NK-92 (cell line): ENCODE data around the gene SATB1.
"Not testable (repeated sequence)": the region's sequence is repeated elsewhere in the genome, so short reads cannot be mapped to it uniquely, and the experiment has no call there.

Experiments used
- DNase-seq: peaks from one replicate; lab custom pipeline; 2025; ENCODE audit not compliant: unreplicated experiment; lab: John Stamatoyannopoulos, UW

SATB1 gene

DNA sequence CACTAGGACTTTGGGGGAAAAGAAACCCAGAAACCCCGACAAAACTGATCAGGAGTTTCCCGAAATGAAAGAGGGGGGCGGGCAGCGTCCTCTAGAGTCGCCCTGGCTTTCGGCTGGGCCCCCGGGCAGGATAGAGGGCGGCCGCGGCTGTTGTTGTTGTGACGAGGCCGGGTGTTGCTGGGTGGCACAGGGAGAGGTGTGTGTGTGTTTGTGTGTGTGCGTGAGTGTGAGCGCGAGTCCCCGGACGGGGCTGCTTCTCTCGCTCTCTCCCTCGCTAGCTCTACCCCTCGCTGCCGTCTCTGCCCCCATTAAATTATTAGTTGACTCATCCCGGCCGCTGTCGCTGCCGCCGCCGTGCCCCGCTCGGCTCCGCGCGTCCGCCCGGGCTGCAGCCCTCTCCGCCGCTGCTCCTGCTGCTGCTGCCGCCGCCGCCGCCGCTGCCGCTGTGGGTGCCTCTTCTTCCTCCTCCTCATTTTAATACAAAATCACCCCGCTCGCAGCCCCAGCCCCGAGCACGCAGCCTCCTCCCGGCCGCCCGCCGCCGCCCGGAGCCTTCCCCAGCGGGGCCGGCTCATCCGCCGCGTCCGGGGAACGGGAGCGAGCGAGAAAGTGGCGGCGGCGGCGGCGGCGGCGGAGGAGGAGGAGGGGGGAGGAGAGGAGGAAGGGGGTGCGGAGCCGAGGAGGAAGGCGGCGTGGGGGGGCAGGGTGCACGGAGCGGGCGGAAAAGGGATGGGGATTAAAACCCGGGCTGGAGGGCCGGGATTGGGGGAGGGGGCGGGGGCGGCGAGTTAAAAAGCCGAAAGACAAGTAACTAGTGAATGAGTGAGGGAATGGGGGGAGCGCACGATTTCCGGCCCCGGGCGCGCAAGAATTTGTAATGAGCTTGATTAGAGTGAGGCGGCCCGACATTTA is at the start of gene SATB1:
SATB1 (minus strand) TSS at position 611 of the 912 bp plus-strand sequence. CDS start 4,372 bp downstream, outside the sequence.
- DNase-seq, result no peak

DNA sequence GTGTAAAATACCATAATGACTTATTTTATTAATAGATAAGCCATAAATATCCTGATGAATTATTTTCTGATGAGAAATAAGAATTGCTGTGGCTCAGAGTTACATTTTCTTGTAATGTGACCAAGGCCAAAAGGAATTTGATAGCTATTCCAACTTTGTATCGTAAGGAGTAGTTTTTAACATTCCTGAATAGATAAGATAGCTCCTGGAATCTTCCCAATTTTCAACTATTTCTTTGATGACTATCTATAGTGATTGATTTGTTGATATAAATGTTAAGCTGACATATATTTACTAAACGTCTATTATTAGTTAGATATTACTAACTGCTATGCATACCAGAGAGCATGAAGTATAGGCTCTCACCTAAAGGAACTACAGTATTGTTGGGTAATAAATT is 49.1 kb upstream of the SATB1 start:
- no peak for DNase-seq

DNA sequence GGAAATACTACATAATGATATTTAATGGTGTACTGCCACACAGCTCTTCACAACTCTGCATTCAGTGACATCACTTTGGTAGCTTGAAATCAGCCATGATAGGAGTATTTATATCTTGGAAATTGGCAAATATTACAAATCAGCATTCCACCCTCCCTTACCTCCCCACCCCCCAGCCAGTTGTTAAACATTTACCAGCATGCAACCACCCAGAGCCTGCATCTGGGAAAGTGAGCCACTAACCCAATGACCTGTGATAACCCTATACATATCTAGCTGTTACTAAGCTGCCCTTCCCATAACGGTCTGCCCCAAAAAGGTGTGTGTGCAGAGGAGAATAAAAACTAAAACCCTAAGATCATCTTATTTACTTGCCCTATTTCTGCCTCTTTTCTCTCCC is 44.6 kb upstream of the SATB1 start:
- no peak for DNase-seq

DNA sequence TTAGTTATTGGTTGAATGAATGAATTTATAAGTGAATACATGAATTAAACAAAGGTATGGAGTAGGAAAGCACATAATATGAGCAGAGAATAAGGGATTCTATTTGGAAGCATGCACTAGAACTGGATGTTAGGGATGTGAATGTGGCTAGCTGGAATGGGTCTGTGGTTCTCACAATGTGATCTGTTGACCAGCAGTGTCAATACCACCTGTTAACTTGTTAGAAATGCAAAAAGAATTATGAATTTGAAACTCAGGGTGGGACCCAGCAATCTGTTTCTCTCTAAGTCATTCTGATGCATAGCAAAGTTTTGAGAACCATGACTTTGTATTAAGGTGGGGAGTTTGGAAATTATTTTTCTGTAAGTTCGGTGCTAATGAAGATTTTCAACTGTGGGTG is 41.0 kb upstream of the SATB1 start:
- DNase-seq, result no peak

DNA sequence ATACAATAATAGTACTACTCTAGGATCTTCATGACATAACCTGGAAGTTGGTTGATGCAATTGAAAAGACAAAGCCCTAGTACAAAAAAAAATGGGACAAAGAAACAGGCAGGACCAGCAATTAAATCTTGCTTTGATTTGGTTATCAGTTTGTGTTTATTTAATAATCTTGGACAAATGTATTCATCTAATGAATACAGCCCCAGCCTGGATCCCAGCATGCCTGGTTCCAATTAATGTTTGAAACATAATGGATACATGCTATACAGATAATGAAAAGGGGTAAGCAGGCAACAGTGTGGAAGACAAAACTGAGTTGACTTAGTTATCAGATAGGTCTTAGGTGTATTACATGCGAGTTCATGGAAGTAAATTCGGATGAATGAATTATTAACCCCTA is 29.6 kb upstream of the SATB1 start:
- DNase-seq, result no peak

DNA sequence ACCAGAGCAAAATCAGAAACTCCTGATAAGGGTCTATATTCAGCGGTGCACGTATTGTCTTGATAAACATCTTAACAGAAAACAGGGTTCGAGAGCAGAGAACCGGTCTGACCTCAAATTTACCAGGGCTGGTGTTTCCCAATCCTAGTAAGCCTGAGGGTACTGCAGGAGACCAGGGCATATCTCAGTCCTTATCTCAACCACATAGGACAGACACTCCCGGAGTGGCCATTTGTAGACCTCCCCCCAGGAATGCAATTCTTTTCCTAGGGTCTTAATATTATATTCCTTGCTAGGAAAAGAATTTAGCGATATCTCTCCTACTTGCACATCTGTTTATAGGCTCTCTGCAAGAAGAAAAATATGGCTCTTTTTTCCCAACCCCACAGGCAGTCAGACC is 24.5 kb upstream of the SATB1 start:
- DNase-seq, result not testable (repeated sequence)

DNA sequence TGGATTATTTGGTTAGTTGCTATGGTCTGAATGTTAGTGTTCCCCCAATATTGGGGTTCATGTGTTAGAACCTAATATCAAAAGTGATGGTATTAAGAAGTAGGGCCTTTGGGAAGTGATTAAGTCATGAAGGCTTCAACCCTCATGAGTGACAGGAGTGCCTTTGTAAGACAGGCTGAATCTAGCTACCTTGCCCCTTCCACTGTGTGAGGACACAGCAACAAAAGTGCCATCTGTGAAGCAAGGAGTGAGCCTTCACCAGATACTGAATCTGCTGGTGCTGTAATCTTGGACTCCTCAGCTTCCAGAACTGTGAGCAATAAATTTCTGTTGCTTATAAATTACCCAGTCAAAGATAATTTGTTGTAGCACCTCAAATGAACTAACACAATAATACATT is 22.6 kb upstream of the SATB1 start:
- DNase-seq, result no peak

DNA sequence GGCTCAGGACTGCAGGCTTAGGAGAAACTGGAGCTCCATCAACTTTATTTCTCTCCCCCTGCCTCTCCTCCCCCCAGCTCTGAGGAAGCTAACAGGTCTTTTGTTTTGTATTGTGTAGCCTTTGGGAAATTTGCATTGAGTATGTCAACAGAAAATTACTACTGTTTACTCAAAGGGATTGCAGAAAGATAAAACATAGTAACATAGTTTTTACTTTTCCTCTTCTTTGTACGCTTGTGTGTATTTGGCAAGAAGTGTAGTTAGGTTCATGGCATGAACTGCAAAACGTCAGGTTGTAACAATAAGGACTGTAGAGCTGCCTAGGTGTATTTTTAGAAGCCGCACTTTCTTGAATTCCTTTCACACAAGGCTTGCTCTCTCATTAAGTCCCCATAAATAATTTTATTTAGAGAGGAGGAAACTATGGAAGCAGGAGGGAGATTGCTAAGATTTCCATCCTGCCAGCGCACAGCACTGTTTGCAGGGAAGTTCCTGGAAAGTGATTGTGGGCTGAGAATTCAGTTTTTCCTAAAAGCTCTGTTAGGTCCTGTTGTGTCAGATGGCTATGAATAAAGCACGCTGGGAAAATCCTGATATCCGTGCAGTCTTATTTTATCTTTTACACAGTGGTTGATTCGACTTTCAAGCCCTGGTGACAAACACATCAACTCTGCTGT is 21.1 kb upstream of the SATB1 start:
- DNase-seq, result no peak

DNA sequence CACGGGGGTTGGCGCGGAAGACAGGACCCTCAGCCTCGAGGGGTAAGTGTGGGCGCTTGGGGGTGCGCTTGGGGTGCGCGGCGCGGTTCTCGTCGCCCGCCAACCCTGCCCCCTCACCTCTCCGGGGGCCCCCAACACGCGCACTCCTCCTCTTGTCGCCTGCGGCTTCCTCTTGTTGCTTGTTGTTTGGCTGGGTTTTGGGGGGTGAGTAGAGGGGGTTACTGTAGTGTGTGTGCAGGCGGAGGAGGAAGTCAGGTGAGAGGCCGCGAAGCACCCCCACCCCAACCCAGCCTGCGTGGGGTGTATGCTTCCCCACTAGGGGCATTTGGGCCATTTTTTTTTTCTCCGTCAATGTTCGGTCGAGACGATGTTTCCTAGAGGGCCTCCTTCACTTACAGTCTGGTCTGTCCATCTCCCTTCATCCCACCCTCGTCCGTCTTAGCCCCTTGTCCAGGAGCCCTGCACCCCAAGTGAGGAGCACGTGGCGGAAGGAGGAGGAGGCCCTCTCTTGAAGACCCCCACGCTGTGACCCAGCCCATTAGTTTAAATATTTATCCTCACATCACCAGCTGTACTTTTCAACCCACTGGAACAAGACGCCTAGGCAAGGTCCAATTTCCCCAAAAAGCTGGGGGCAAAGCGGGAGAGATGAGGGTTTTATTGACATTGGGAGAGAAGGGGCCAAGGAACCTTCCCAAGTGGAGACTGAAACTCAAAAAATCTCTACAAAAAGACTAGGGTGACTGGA is 20.4 kb upstream of the SATB1 start:
- peak; percentile 30 for DNase-seq

DNA sequence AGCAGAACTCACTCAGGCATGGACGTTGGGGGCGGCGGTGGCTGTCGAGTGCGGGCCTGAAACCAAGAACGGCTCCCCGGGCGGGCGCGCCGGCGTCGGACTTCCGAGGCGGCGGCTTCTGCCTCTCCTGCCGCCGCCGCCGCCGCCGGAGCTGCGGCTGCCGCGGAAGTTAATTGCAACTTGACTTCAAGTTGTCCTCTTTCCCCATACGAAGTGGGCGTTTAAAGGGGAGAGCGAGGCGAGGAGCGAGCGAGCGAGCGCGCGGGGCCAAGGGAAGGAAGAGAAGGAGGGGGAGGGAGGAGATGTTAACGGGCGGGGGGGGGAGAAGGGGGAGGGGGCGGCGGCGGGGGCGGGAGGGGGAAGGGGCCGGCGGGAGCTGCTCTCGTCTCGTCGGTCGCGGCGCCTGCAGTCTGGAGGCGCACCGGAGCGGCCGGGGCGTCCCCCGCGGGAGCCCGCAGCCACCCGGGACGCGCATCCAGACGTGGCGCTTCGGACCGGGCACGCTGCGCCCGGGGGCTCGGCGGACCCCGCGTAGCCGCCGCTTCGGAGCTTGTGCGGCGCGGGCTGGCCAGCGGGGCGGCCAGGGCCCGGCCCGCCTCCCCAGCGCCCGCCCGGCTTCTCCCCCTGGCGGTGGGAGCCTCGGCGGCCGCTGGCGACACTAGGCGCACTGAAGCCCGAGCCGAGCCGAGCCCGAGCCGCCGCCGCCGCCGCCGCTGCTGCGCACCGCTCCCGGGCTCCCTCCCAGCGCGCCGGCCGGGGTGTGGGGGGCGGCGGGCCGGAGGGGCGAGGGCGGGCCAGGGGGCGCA is 19.7 kb upstream of the SATB1 start:
- DNase-seq, result no peak

DNA sequence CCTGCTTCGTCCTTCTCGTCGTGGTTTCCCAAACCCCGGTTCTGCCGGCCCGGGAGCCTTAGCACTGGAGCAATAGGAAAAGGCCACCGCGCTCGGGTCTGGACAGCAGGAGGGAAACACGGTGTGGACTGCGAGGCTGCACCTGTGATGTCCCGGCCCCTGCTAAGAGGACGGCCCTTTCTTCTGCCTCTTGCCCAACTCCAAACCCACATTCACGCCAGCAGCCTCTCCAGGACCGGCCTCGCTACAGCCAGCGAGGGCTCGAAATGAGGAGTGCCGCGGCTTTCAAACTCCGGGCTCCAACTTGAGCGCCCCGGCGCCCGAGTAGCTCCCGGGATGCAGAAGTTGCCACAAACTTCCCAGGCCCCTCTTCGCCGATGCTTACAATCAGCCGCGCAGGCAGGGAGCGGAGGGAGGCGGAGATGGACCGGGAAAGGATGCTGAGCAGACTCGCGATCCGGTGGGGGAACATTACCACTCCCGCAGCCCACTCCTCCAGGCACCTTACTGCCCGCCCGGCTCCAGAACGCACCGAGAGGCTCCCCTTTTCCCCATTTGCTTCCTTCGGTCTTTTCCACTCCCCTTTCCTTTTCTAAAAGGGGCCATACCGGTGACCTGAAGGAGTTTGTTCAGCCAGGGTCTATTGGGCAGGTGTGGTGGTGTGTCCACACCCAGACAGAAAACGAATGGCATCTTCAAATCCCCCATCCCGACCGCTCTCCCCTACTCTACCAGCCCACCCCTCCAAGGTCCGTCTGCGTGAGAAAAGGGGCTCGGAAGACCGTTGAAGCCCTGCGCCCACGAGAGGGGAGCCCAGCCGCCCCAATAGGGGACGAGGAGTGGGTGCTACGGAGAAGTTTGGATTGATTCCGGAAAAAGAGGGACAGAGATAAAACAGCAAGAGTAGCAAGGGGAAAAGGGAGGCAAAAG is 18.8 kb upstream of the SATB1 start:
- DNase-seq, result no peak

DNA sequence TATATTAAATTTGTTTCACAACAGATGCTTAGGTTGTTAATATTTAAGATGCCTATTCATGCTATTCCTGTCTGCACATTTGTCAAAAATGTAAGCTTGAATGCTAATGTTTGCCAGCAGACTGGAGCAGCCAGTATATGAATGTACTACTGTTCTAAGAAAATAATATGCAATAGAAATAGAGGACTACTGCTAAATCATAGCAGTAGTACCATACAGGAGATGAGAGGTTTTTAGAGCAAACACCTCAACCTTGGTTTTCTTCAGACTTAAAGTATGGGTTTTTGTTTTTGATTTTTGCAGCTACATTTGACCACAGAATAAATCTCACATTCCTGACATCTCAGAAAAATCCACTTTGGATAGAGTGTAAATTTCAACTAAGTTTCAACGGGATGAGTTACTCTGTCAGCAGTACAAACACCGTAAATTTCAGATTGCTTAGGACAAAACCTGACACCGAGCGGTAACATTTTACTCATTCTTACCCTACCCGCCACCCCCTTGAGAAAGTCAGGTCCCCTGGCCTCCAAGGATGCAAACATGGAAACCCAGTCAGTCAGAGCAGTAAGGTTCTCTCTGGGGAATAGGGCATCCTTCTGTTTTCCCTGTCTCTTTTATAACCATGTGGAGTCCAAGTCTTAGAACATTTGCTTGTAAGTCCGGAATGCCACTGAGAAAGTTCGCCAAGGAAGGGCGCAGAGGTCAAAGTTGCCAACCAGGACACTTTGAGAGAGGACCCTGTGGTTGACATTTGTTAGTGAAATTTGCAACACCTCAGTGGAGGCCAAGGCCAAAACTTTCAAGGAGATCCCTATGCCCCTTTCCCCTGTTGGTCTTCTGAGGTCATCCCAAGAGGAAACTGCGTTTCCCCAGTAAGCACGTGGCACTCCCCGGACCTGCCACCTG is 17.9 kb upstream of the SATB1 start:
- no peak for DNase-seq

DNA sequence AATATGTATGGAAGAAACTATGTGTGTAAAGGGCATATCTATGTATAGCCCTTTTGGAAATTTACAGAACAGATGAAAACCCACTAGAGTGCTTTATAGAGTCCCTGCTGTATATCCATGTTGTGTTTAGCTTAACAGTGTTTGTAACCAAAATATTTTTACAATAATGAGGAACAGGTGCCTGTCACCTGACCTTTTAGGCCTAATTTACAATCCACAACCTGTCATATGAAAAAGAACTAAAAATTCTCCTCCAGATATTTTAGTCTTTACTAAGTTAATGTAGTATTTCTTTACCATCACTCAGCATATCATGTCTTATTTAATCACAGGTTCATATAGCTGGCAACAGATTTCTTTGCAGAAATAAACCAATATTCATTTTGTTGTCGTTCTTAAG is 16.4 kb upstream of the SATB1 start:
- no peak for DNase-seq

DNA sequence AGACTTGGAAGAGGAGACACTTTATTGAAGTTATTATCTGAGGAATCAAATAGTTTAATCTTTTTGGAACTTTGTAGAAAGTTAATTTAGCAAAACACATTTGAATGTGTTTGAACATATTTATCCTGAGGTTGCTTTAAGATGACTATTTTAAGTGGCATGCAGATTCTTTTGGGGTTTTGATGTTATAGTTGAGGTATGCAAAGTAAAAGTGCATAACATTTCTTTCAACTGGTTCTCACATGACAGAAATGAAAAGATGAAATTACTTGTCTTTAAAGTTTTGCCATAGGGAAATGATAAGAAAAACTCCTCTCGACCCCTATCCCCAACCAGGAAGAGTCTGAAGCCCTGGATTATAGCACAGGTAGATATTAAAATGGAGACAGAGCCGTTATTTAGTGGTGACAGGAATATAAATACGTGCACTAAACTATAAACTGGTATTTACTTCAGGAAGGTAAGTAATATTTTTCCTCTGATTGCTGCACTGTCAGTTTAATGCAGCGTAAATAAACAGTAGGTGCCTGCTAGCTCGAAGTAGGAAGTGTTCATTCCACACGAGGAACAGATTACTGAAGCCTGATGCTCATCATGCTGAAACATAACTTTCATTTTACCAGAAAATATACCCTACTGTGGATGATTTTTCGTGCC is 15.1 kb upstream of the SATB1 start:
- DNase-seq, result no peak

DNA sequence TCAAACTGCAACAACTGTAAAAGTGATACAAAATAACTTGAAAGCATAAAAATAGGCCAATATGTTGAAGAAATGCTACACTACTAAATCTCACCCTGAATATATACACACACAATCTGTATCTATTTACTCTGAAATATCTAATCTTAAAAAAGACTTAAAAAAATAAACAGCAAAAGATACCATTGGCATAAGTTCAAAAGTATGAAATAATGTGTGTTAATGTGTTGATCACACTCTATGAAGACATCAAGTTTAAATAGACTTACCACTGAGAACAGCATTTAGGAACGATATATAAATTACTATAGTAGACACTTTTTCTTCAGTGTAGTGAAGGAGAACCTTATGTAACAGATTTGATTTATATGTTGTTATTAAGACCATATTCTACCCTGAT is 14.1 kb upstream of the SATB1 start:
- no peak for DNase-seq

DNA sequence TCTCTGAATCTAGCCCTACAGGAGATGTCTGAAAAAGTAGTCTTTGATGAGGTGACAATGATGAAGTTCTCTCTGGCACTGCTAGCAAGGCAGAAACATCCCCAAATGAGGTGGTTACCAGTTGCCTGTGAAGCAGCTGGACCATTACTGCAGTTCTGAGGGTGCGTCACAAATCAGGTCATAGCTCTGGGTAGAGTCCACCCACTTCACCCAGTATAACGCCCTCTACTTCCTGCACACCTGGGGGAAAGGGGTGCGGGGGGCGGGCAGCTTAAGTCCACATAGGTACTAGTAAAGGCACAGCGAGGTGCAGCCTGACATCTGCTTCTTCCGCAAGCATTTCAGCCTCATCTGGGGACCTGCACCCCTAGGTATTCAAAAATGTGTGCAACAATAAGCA is 13.4 kb upstream of the SATB1 start:
- DNase-seq, result no peak

DNA sequence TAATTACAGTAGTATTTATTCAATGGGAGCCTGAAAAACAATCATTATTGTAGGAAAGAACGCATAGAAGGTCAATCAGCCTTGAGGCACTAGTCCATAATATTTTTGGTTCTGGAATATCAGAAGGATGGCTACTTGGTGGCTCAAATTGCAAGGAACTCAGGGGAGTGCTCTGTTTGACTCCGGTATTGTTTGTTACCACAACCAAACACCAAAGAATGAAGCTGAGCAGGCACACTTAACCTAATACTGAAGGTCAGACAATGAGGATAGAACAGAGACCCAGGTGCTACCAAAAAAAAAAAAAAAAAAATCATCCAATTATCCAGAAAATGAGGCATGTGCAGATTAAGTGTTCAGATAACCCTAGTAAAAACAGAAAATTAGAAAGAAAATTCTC is 11.1 kb upstream of the SATB1 start:
- DNase-seq, result no peak

DNA sequence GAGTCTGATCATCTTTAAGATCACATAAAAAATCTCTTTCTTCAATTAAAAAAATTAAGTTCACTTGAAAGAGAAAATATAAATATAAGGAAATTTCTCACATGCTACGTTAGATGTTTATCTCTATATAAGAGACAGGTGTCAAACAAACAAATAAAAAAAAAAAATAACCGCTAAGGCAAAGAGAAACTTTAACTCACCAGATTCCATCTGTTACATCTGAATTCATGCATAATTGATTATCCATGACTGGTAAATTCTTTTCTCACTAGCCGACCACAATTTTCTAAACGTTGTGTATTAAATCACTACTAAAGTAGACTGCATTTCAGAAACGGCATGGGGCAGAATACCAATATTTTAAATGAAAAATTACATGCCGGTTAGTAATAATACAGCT is 9.6 kb upstream of the SATB1 start:
- DNase-seq, result no peak
